Colon (tissue), 2 donors: ENCODE results near the gene AVPR2.
A peak's percentile ranks its signal among the peaks of the same experiment; 100 is the strongest.

Source experiments
- FAIRE-seq: peaks from 2 replicates; lab custom pipeline; 2012; peaks lifted over from hg19 to GRCh38; lab: Jason Lieb, UNC
- donor health status: control.
- donor health status: control.

The AVPR2 gene

DNA sequence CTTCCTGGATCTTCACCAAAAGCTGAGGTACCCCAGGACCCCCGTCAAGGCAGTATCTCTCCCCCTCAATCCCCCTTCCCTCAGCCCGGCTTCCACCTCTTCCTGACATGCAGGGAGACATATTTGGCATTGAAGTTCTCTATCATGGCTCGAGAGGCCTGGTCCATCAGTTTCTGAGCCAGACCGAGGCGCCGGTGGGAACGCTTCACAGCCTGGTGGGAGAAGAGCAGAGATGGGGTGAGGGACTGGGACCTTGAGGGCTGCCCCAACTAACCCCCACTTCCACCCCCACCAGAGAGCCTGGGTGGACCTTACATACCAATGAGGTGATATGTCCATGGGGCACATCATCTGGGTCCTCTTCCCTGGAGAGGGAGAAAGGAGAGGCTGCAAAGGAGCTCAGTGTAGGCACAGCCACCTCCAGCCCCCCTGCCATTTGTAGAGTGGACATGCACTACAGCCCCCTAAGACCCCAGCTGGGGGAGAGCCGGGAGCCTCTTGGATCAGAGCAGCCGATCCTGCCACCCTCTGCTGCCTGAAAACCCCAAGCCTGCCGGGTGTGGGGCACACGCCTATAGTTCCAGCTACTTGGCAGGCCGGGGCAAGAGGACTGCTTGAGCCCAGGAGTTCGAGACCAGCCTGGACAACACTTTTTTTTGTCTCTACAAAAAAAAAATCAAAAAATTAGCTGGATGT lies 27.9 kb downstream of the AVPR2 start:
- no peak for FAIRE-seq

DNA sequence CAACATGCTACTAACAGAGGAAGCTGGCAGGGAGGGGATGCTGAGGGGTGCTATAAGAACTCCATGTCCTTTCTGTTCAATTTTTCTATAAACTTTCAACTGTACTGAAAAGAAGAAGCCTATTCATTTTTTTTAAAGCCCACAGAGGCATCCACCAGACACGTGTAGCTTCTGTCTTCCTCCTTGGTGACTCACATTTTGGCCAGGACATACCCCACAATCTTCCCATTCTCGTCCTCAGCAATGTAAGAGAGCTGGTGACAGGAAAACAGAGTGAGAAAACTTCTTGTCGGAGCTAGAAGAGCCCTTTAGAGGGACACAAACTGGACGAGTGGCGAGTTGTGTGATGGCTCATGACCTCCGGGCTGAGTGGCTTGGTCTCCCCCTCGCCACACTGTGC lies 29.3 kb downstream of the AVPR2 start:
- FAIRE-seq, result no peak

DNA sequence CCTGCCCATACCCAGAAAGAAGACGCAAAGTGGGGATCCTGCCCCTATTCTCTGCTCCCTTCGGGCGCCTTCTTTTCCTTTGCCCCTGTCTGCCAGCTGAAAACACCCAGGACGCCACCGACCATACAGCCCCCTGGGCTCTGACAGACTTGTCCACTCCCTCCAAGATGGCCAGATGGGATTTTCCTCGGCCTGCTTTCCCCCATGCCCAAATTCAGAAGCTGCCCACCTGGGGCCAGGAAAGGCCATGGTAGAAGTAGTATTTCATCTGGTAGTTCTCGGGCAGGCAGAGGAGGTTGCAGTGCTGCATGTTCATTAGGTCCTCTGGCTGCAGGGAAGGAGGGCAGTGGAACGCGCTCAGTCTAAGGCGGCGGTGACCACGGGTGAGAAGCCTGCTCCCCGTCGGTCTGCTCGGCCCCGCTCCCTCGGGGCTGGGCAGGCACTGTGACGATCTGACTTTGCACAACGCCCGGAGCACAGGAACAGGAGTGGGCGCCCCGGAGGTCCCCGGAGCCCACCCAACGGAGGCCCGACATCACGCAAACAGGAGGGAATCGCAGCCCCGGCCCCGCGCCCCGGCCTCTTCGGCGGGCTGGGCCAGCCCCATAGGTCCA lies 29.8 kb downstream of the AVPR2 start:
- no peak for FAIRE-seq

DNA sequence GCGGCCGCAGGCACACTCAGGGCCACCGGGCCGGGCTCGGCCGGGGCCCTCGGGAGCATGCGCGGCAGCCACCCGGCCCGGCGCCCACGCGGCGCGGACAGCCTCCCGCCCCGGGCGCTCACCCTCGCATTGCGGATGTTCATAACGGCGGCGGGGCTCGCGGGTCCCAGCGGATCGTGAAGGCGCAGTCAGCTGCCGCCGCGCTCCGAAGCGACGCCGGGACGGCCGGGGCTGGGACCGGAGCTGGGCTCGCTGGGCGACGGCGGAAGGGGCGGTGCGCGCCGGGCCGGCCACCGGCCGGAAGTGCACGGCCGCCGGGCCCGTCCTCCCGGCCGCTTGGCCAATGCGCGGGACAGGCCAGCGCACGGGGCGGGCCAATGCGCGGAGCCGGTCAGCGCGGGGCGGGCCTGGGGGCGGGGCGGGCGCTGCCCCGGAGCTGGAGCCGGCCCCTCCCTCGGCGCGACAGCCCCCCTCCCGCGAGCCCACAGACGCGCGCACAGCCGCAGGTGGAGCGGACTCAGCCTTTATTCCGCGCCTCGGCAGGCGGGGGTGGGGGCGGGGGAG lies 30.4 kb downstream of the AVPR2 start, which contains the start of gene NAA10:
Gene NAA10 (minus strand): TSS at position 276 of the 564 bp plus-strand sequence. CDS start 133 bp downstream, at position 143.
- no peak for FAIRE-seq

DNA sequence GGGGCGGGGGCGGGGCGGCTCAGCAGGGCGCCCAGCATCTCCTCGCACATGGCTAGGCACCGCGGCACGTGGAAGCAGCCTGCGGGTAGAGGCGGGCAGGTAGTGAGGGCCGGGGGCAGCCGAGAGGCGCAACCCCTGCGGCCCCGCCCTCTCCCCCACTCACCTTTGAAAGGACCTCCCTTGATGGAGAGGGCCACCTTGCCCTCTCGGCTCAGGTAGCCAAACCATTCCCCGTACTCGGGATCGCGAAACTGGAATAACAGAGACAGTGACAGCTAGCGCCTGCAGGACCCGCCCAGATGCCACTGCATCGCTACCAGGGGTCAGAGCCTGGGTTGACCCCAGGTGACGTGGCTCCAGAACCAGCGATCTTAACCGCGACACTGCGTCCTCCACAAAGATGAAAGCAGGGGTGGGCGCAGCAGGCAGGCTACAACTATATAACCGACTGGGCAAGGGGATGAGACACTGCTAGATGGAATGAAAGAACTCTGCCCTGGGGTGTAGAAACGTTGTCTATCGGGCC lies 30.9 kb downstream of the AVPR2 start:
- no peak for FAIRE-seq

DNA sequence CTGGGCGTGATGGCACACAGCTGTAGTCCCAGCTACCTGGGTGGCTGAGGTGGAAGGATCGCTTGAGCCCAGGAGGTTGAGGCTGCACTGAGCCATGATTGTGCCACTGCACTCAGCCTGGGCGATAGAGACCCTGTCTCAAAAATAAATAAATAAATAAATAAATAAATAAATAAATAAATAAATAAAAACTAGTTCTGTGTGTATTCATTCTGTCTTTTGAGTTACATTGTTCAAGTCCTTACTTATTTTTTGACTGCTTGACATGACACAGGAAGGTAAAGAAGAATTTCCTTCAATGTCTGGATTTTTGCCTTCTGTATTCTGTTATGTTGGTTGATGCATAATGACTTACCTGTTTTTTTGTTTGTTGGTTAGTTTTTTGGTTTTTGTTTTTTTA lies 32.6 kb downstream of the AVPR2 start:
- peak; percentile 83 for FAIRE-seq

DNA sequence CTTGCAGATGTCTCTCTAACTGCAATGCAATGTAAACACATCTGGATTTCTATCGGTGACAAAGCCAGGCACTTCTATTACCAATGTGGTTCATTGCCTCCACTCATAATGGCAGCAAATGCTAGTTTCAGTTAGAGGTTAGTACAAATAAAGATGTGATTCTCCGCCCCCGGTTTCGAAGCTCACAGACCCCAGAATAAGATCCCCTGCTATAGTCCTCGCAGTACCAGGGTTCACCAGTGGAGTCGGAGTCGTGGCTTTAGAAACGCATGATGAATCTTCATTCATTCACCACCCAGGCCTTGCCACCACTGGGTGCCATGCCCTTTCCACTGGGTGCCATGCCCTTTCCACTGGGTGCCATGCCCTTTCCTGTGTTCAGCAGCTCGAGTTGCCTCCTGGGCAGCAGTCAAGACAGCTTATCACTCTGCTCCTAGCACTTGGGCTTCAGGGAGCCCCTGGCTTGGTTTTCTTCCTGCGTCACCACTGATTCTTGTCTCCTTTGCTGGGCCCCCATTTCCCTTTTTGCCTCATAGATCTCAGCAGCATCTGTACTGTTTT lies 33.8 kb downstream of the AVPR2 start:
- no peak for FAIRE-seq

DNA sequence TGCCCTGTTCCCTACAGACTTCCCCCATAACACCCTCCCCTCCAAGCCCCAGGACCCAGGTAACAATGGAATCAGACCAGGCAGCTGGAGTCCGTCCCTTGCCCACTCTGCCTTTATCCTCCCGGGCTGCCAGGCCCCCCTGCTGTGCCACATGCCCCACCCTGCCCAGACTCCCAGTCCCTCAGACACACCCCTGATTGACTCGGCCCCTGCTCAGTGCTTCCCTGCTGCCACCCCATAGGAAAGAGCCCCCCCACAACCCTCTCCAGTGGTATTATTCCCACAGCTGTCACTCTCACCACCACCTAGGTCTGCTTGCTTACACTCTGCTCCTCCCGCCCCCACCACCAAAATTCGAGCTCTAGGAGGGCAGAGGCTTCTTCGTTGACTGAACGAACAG lies 35.1 kb downstream of the AVPR2 start:
- FAIRE-seq, result no peak

DNA sequence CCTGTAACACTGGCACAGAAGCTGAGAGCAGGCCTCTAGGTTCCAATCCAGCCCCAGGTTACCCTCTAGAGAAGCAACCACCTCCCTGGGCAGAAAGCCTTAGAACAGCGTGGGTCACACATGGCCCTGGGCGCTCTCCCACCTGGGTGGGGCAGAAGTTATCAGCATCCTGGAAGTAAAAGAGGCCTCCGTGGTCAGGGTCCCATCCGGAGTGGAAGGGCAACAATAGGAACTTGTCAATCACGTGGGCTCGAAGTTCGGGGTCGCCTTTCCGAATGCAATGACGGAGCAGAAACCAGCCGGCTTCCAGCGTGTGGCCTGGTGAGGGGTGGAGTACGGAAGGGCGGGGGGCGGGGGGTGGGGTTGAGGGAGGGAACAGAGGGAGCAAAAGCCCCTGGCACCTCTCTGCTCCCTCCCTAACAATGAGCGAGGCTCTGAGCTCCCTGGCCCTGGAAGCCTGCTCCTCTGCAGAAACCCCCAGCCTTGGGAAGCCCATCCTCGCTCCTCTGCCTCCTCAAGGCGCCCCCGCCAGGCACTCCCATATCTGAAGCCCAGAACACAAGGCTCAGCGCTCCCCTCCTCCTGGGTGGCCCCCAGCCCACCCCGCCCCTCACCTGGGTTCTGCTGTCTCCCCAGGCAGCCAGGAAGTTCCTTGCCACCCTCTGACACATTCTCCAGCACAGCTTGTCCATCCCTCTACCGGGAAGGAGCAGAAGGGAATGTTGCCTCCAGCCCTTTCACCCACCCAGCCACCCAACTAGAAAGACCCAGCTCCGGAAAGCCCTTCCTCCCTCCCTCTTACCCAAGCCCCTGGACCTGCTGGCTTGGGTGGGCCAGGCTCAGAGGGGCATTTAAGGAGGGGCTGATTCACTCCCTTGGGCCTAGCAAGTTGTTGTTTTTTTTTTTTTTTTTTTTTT lies 37.1 kb downstream of the AVPR2 start:
- FAIRE-seq, result no peak

DNA sequence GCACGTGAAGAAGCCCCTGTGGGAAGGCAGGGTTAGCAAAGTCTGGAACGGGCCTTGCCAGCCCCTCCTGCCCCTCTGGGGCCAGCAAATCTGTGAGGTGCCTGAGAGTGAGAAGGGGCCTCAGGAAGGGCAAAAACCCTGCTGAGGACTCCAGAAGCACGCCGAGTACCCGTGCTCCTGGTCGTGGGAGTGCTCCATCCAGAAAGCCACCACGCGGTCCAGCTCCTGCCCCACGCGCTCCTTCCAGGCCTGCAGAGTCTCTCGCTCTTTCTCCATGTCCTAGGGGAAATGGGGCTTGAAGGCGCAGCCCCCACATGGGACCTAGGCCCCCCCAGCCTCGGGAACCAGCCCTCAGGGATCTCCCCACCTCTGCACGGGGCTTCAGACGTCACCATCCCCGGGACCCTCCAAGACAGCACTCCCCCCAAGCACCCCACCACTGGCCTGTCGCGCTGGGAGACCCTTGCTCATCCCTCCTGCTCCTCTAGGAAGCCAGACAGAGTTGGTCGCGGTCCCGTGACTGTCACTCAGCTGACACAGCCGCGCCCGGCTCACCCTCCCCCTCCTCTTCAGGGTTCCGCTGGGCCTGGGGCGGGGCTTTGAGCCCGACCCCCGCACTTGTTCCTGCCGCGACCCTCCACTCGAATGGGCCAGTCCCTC lies 39.8 kb downstream of the AVPR2 start, which contains the start of gene RENBP:
Gene RENBP (minus strand): TSS at position 504 of the 660 bp plus-strand sequence. CDS start 33 bp downstream, at position 471.
- no peak for FAIRE-seq

DNA sequence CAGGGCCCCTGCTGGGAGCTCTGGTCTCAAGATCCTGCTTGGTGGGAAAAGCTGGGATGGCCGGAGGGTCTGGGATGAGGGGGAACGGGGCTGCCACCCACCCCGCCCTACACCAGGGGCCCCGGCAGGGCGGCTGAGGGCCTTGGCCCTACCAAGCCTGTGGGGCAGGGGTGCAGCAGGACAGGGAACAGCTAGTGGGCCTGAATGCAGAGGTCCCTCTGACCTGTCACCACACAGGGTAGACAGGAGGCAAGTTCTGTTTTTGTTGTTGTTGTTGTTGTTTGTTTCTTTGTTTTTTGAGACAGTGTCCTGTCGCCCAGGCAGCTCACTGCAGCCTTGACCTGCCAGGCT lies 40.3 kb downstream of the AVPR2 start:
- FAIRE-seq, result no peak

DNA sequence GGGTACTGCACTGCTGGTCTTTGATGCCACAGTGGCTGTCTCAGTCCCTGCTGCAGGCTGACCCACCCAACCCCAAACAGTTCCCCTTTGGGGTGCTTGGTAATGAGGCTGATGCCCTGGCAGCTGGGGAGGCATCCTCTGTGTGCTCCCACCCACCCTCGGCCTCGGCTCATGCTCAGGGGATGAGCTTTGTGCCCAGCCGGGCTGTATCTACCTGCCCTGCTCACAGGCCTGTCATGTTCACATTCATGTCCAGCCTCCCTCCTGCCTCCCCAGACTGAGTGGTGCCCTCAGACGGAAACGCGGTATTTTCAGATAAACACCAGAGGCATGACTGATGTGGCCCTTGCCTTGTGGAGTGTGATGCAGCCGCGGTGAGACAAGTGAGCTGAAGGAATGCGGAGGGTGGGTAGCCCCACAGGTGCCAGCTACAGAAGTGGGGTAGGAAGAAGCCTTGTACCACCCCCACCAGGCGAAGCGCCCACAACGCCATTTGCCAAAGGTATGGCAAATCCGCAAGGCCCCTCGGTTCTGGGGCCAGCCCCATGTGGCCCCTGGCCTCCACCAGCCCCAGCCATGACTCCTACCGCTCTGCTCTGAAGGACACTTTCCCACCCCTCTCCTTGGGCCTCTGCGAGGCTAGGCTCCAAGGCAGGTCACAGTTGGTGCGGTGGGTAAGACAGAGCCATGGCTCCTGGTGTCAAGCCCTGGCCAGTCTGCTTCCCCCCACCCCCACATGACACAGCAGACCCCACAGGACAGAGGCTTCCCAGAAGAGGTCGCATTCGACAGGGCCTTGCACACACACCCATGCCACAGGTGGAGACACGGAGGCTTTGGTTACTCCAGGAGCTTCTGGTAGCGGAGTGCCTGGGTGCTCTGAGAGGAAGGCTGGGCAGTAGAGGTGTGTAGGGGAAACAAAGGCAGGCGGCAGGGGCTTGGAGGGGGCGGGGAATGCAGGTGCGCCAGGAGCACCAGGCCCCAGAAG lies 41.8 kb downstream of the AVPR2 start:
- no peak for FAIRE-seq

DNA sequence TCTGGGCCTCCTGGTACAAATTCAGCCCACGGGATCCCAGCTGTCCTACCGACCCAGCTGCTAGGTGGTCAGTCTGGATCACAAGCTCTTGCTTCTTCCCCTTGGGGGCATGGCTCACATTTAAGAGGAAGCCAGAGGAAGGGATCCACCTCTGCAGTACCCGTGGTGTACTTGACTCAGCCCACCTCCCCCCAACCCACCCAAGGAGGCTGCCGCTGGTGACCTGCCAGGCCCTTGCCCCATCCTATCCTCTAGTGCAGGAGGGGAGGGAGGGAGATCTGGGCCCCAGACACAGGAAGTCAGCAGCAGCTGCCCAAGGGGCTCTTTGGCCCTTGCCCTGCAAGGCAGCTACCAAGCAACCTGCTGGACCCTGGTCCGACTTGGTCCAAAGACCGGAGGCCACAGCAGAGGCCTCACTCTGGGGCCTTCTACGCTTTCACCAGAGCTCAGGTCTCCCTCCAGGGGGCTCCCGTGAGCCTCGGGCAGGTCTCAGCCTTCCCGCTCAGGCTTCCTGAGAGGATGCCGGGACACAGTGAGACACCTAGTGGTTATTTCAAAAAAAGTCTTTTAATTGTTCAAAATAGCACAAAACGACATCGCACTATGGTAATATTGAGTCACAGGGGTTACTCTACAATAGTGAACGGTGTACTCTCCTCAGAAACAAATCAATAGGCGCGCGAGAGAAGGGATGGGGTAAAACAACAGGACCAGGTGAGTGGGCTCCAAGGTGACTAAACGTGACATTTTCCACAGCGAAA lies 42.7 kb downstream of the AVPR2 start:
- peak; percentile 78 for FAIRE-seq

DNA sequence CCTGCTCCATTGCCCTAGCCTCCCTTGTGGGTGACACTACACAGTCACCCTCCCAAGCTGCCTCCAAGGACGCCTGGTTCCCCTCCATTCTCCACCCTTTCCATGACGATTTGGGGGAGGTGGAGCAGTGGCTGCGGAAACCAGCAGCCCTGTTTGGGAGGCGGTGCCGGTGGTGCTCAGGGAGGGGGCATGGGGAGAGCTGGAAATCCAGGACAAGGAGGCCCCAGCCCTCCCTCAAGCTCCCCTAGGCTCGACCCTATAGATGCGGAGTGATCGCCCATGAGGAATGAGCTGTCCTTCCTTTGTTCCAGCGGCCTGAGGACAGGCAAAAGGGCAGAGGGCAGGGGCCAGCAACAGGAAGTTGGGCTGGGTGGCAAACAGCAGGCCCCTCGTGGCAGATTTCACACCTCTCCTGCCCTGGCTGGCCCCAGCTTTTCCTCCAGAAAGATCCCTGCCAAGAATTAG lies 43.6 kb downstream of the AVPR2 start:
- FAIRE-seq, result no peak

DNA sequence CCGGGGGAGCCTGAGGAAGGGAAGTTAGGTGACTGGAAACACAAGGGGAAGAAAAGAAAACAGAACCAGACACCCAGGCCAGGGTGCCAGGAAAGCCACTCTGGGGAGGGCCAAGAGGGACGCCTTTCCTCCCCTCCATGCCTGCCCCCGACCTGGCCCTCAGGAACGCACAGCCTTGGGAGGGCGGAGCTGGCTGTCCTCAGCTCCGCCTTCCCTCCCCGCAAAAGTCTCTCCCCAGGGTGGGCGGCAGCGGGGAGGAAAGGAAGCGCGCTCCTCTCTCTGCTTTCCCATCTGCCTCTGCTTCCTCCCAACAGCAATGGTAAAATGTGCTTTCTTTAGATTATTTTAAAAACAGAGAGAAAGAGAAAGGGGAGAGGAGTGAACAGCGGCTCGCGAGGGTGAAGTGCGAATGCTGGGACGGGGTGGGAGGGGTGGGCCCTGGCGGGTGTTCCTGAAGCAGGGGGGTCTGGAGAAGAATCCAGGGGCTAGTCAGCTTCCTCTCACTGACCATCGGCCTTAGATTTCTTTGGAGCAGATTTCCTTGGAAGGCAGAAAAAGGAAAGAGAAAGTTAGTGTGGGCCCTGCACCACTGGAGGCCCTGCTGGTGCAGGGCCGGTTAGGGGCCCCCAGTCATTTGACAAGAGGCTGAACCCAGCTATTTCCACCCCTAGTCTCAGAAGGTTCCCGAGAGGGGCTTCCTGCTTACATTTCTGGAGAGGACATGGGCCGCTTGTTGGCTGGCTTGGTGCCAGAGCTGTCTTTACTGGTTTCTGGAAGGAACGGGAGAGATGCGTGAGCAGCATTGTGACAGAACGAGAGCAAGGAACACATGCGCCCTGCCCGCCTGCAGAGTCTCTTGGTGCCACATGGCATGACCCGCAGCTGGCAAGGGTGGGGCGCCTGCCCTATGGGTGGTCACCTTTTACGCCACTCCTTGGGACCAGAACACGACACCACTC lies 44.7 kb downstream of the AVPR2 start:
- FAIRE-seq, result no peak

DNA sequence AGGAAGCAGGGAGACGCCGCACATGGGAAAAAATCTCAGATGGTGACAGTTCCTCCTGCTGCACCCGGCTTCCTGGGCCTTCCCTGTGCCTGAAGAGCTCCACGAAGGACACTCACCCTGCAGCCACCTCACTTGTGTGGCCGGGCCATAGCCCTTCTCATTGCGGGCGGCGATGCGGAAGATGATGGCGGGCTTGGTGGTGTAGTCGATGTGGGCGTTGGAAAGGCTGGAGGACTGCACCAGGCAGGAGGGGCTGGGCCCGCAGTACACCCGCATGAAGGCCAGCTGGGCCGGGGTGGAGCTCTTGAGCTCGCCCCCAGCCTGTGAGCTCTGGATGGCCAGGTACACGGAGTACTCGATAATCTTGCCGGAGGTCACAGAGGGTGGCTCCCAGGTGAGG lies 45.7 kb downstream of the AVPR2 start:
- FAIRE-seq, result no peak

DNA sequence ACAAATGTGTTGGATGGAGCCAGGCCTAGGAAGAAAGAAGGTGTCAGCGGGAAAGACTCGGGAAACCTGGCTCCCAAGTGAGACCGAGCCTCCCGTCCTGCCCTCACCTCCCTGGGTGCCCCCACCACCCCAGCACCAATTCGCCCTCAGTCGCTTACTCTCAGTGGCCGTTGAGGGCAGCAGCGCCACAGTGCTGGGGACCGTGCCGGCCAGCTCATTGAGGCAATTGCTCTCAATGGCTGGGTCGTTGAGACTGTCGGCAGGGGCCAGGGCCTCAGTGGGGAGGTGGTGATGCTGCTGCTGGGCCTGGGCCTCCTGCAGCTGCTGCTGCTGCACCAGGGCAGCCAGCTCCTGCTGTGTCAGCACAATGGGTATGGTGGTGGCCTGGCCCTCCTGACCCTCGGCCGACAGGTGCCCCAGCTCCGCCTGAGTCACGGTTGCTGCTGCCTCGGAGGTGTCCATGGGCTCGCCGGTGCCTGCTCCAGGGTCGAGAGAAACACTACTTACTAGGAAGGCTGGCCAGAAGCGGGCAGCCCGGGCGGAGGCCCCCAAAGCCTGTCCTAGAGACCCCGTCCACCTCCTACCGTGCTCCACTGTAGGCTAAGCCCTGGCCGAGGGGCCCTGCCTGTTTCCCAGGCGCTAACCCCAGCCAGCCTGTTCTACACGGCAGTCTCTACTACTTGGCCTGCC lies 47.4 kb downstream of the AVPR2 start:
- FAIRE-seq, result no peak
